Mammary epithelial cell (primary cell): ENCODE results near the gene AMBP.

Source experiments
- CTCF ChIP-seq, 2 donors: IDR thresholded peaks in 1 of 2; conservative IDR thresholded peaks in 1 of 2; 2 replicates each; pipeline ENCODE4 v1.5.1; 2011 to 2012; ENCODE audit warnings: inconsistent platforms in 2 of 2, low read length in 2 of 2, mild to moderate bottlenecking in 2 of 2, control low read depth in 1 of 2, low read depth in 1 of 2; ENCODE audit not compliant: insufficient read depth in 1 of 2; ENCODE audit errors: extremely low read depth in 1 of 2
- EZH2 ChIP-seq: IDR thresholded peaks from 2 replicates; pipeline ENCODE4 v1.6.1; 2012; ENCODE audit warnings: low read length, inconsistent platforms, borderline replicate concordance

GRCh38 chr9:114109124-114109523, 31.0 kb upstream of the AMBP start:
- TF ChIP-seq CTCF (conservative IDR thresholded peaks at IDR 0.05 in 1 of 2, IDR thresholded peaks at IDR 0.05 in 1 of 2; ENCODE audit: extremely low read depth in 1 of 2, insufficient read depth in 1 of 2, low read depth in 1 of 2, low read length in 2 of 2), result no peak
- TF ChIP-seq EZH2, result no peak
